B cell (primary cell): ENCODE data around the gene TELO2. TPM values are rescaled to one million over a fixed set of nuclear protein-coding genes. Genes with fewer than 3 reads are reported as not detected.

Experiments
- ATAC-seq: fragments of 200-7000 bp; cut with Tn5 transposase; one replicate; pipeline ENCODE4 v1.10.0; 2021; ENCODE audit warnings: low read depth, mild to moderate bottlenecking, moderate number of reproducible peaks, moderate library complexity
- CTCF ChIA-PET: fragments of 350-600 bp; sonication (Branson Sonifier 250); formaldehyde crosslinking; loops from one replicate; lab custom pipeline; 2021; ENCODE audit warnings: antibody characterized with exemption, inconsistent platforms; lab: Charles Lee
- POLR2A ChIA-PET: fragments of 350-600 bp; sonication (Branson Sonifier 250); formaldehyde crosslinking; loops from one replicate; lab custom pipeline; 2021; ENCODE audit warnings: antibody characterized with exemption; lab: Charles Lee
- DNase-seq: peaks from one replicate; pipeline ENCODE4 v3.0.0; 2013
- H2AFZ ChIP-seq: 2 replicates; pipeline ENCODE4 v1.6.1; 2012; ENCODE audit warnings: mild to moderate bottlenecking, low read depth, low read length; ENCODE audit not compliant: insufficient read depth, poor library complexity, severe bottlenecking
- H3K27ac ChIP-seq, 2 donors: 1 replicate in 1 of 2; 2 replicates in 1 of 2; pipeline ENCODE4 v1.5.1; 2012 to 2013; ENCODE audit warnings: low read length in 2 of 2, mild to moderate bottlenecking in 2 of 2, moderate library complexity in 1 of 2
- H3K27me3 ChIP-seq, 4 experiments: fragments of 200-600 bp in 1 of 4; sonication (generic) in 1 of 4; replicated peaks in 1 of 4; 1 replicate in 2 of 4; 2 replicates in 2 of 4; pipeline versions ENCODE4 v1.6.1 to v1.7.0; 2013 to 2016; ENCODE audit warnings: low read length in 3 of 4, mild to moderate bottlenecking in 2 of 4, mixed read lengths in 1 of 4, moderate library complexity in 1 of 4; ENCODE audit not compliant: insufficient read depth in 4 of 4, control insufficient read depth in 3 of 4; ENCODE audit errors: control extremely low read depth in 1 of 4
- H3K36me3 ChIP-seq, 2 experiments: replicated peaks in 1 of 2; 1 replicate in 1 of 2; 2 replicates in 1 of 2; pipeline versions ENCODE4 v1.6.1 to v1.7.1; 2013; ENCODE audit warnings: low read length in 1 of 2; ENCODE audit not compliant: insufficient read depth in 2 of 2, control insufficient read depth in 1 of 2; ENCODE audit errors: control extremely low read depth in 1 of 2, extremely low read depth in 1 of 2
- H3K4me1 ChIP-seq, 2 donors: fragments of 200-600 bp in 1 of 2; sonication (generic) in 1 of 2; 1 replicate in 1 of 2; 2 replicates in 1 of 2; pipeline versions ENCODE4 v1.5.1 to v1.6.1; 2013 to 2017; ENCODE audit warnings: low read length in 2 of 2; ENCODE audit not compliant: control insufficient read depth in 2 of 2, insufficient read depth in 2 of 2
- H3K4me2 ChIP-seq: replicated peaks from 2 replicates; pipeline ENCODE3; 2012; ENCODE audit warnings: mild to moderate bottlenecking, low read depth, low read length; ENCODE audit not compliant: poor library complexity, severe bottlenecking
- H3K4me3 ChIP-seq, 5 experiments: fragments of 200-600 bp in 1 of 5; sonication (generic) in 1 of 5; 1 replicate in 3 of 5; 2 replicates in 2 of 5; pipeline versions ENCODE4 v1.5.1 to v1.7.0; 2011 to 2016; ENCODE audit warnings: low read length in 4 of 5, mild to moderate bottlenecking in 4 of 5, low read depth in 2 of 5, control low read depth in 1 of 5, moderate library complexity in 1 of 5; ENCODE audit not compliant: insufficient read depth in 1 of 5; ENCODE audit errors: control extremely low read depth in 1 of 5, extremely low read depth in 1 of 5
- H3K79me2 ChIP-seq: fragments of 200-600 bp; sonication (generic); one replicate; pipeline ENCODE4 v1.6.0; 2016; ENCODE audit warnings: low read length; ENCODE audit not compliant: control insufficient read depth, insufficient read depth
- H3K9ac ChIP-seq: fragments of 200-600 bp; sonication (generic); 2 replicates; pipeline ENCODE4 v1.6.1; 2017; ENCODE audit warnings: mild to moderate bottlenecking, low read length, moderate library complexity
- H3K9me3 ChIP-seq, 3 donors: one replicate each; pipeline versions ENCODE4 v1.6.1 to v1.7.1; 2013; ENCODE audit warnings: low read length in 2 of 3; ENCODE audit not compliant: control insufficient read depth in 2 of 3, insufficient read depth in 1 of 3; ENCODE audit errors: control extremely low read depth in 1 of 3
- H4K20me1 ChIP-seq: 2 replicates; pipeline ENCODE4 v1.6.0; 2012; ENCODE audit warnings: mild to moderate bottlenecking, low read length; ENCODE audit not compliant: insufficient read depth, control insufficient read depth, poor library complexity, severe bottlenecking
- H3K27ac Mint-ChIP-seq: one replicate; pipeline ENCODE4 v1.8.0; 2021; ENCODE audit warnings: mixed read lengths
- H3K27me3 Mint-ChIP-seq: one replicate; pipeline ENCODE4 v1.8.0; 2021; ENCODE audit warnings: mixed read lengths
- H3K4me1 Mint-ChIP-seq: one replicate; pipeline ENCODE4 v1.8.0; 2021; ENCODE audit warnings: mixed read lengths
- H3K4me3 Mint-ChIP-seq: one replicate; pipeline ENCODE4 v1.8.0; 2021; ENCODE audit warnings: mixed read lengths
- H3K9me3 Mint-ChIP-seq: one replicate; pipeline ENCODE4 v1.8.0; 2022; ENCODE audit warnings: mixed read lengths; ENCODE audit not compliant: insufficient read depth
- EZH2 ChIP-seq: IDR thresholded peaks from 2 replicates; pipeline ENCODE4 v1.6.1; 2012; ENCODE audit warnings: borderline replicate concordance, low read depth, mild to moderate bottlenecking, moderate library complexity, low read length; ENCODE audit not compliant: insufficient read depth, poor library complexity, severe bottlenecking
- WGBS: methylation state at CpG from one replicate; pipeline ENCODE4 v1.1.5; 2013; ENCODE audit warnings: missing lambda C conversion rate; ENCODE audit not compliant: insufficient coverage; 5-methylcytosine and 5-hydroxymethylcytosine counted together
- intact Hi-C: fragments of 100-400 bp; cut with micrococcal nuclease; formaldehyde crosslinking; loops from one replicate; pipeline ENCODE4 v1.10.0; 2022
- polyA plus RNA-seq: library from polyadenylated mRNA; depleted of rRNA; stranded (reverse); fragments of >200 nt; gene quantifications from 2 replicates; pipeline ENCODE4 v1.2.3, GENCODE V29; 2012
- total RNA-seq, 2 donors: library from RNA; stranded (reverse); fragments of 120-200 nt in 1 of 2; gene quantifications; 1 replicate in 1 of 2; 2 replicates in 1 of 2; pipeline versions ENCODE4 v1.2.3 to v1.2.4, GENCODE V29; 2013 to 2022
- TF ChIP-seq, protein P1 (sequence below): fragments of 200-600 bp; IDR thresholded peaks from one replicate; pipeline ENCODE4 v1.8.0; 2022; ENCODE audit warnings: antibody characterized with exemption, mild to moderate bottlenecking

The TELO2 gene
- total and polyA plus RNA-seq, 2 donors (not counting 1 experiment from before 2014, with no cell fraction given), result 81.9 to 136 TPM

DNA sequence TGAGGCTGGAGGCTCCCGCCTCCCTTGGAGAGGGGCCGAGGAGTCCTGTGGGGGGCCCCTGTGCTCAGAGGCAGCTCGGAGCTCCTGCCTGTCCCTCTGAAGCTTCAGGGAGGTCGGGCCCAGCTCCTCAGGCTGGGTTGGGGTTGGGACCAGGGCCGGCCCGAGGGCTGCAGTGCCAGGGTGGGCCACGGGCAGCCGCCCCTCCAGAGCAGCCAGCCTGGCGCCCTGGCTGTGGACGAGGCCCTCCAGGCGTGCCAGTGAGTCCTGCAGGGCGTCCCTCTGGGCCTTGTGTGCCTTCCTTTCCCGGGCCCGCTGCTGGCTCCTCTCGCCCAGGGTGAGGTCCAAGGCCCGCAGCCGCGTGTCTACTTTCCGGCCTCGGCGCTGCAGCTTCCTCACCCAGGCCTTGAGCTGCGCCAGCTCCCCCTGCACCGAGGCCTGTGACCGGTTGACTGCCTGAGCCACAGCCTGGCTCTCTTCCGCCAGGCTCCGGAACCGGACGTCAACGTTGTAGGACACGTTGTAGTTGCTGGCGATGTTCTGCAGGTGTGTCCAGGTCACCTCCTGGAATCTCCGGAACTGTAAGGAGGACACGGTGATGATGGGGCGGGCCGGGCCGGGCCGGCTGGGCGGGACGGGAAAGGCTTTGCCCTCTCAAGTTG lies 5.6 kb upstream of the TELO2 start:
- Histone ChIP-seq H3K4me1 (peaks cover 4 to 6% of the 10 kb centered on the region in 2 donors), H3K4me2 (no peak overlapping the region), H3K27ac (no peak overlapping the region), H3K27me3 (no peaks in the 10 kb centered on the region), H3K4me3 (no peak overlapping the region), H4K20me1 (no peaks in the 10 kb centered on the region), H3K79me2 (peaks cover 7% of the 10 kb centered on the region), H3K36me3 (no peaks in the 10 kb centered on the region), H3K9ac (no peak overlapping the region), H3K9me3 (no peaks in the 10 kb centered on the region), H2AFZ (no peak overlapping the region)
- ATAC-seq, result no peak
- intact Hi-C loops, result no loop called here
- WGBS, result 97% methylated on average over 39 of the region's 39 CpGs
- Mint-ChIP-seq H3K4me1 (peaks cover 9% of the 10 kb centered on the region), H3K27ac (no peak overlapping the region), H3K9me3 (no peaks in the 10 kb centered on the region), H3K4me3 (no peak overlapping the region), H3K27me3 (no peaks in the 10 kb centered on the region)
- POLR2A ChIA-PET, result no interaction called here
- CTCF ChIA-PET, result no interaction called here
- DNase-seq, result no peak
- TF ChIP-seq EZH2, result no peak
- TF ChIP-seq, protein P1, sequence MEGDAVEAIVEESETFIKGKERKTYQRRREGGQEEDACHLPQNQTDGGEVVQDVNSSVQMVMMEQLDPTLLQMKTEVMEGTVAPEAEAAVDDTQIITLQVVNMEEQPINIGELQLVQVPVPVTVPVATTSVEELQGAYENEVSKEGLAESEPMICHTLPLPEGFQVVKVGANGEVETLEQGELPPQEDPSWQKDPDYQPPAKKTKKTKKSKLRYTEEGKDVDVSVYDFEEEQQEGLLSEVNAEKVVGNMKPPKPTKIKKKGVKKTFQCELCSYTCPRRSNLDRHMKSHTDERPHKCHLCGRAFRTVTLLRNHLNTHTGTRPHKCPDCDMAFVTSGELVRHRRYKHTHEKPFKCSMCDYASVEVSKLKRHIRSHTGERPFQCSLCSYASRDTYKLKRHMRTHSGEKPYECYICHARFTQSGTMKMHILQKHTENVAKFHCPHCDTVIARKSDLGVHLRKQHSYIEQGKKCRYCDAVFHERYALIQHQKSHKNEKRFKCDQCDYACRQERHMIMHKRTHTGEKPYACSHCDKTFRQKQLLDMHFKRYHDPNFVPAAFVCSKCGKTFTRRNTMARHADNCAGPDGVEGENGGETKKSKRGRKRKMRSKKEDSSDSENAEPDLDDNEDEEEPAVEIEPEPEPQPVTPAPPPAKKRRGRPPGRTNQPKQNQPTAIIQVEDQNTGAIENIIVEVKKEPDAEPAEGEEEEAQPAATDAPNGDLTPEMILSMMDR, result no peak

DNA sequence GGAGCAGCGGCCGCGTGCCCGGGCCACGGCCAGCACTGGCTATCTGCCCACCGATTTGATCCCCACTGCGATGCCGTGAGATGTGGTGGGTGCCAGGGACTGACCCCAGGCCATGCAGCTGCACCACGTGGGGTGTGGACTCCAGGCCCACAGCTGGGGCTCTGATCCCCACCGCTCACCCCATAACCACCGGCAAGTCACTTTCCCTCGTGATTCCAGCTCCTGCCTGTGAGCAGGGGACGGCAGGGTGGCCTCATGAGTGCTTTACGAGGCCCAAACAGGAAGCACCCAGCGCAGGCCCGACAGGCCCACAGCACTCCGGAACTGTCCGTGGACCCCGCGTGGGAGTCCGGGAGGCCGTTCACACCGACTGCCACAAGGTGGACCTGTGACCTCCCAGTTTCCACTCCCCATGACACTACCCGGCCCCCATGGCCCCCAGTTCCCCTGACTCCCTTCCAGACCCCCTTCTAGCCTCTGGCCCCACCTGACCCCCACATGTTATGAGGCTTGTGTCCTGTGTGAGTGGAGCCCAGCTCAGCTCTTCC lies 5.0 kb upstream of the TELO2 start:
- Histone ChIP-seq H3K27ac (no peak overlapping the region), H3K4me3 (no peak overlapping the region), H4K20me1 (no peaks in the 10 kb centered on the region), H3K4me2 (no peak overlapping the region), H3K4me1 (peaks cover 9 to 10% of the 10 kb centered on the region in 2 donors), H3K9ac (no peak overlapping the region), H3K27me3 (no peaks in the 10 kb centered on the region), H3K79me2 (peaks cover 12% of the 10 kb centered on the region), H3K9me3 (no peaks in the 10 kb centered on the region), H3K36me3 (no peaks in the 10 kb centered on the region), H2AFZ (peak overlapping the region; percentile 10)
- POLR2A ChIA-PET, result no interaction called here
- 94% methylated on average over 24 of the region's 24 CpGs for WGBS
- Mint-ChIP-seq H3K9me3 (no peaks in the 10 kb centered on the region), H3K27me3 (no peaks in the 10 kb centered on the region), H3K27ac (peak overlapping the region; percentile 17), H3K4me1 (peaks cover 11% of the 10 kb centered on the region), H3K4me3 (no peak overlapping the region)
- intact Hi-C loops, result no loop called here
- no peak for TF ChIP-seq EZH2
- TF ChIP-seq, protein P1, result no peak
- no peak for ATAC-seq
- no peak for DNase-seq
- CTCF ChIA-PET, result no interaction called here
